ENCODE data around the gene SELENON.

DNA sequence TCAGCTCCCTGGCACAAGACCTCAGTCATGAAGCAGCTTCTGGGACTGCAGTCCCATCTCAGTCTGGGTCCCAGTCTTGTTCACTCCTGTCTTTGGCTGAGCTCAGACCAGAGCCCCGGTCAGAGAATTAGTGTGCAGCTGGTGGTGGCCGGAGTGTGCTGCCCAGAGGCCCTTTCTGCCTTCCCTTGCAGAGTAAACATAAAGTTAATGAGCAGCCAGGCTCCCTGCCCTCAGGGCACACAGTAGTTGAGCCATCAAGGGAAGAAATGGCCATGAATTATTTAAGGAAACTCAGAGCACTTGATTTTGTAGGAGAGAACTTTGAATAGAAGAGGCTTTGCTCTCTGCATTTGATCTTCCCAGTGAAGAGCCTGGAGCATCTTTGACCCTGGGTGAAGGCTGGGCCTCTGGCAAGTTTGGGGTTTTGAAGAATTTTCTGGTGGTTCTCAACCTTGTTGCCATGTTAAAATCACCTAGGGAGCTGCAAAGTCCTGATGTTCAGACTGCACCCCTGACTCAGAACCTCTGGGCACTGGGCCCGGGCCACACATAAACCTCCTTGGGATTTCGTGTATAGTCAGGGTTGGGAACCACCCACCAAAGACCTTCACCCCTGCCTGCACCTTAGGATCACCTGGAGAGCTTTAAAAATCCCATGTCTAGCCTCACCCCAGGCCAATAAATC lies 26.4 kb upstream of the SELENON start:
- TF ChIP-seq, protein P1, sequence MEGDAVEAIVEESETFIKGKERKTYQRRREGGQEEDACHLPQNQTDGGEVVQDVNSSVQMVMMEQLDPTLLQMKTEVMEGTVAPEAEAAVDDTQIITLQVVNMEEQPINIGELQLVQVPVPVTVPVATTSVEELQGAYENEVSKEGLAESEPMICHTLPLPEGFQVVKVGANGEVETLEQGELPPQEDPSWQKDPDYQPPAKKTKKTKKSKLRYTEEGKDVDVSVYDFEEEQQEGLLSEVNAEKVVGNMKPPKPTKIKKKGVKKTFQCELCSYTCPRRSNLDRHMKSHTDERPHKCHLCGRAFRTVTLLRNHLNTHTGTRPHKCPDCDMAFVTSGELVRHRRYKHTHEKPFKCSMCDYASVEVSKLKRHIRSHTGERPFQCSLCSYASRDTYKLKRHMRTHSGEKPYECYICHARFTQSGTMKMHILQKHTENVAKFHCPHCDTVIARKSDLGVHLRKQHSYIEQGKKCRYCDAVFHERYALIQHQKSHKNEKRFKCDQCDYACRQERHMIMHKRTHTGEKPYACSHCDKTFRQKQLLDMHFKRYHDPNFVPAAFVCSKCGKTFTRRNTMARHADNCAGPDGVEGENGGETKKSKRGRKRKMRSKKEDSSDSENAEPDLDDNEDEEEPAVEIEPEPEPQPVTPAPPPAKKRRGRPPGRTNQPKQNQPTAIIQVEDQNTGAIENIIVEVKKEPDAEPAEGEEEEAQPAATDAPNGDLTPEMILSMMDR (tag by site-specific recombination; IDR thresholded peaks at IDR 0.05): no peak
- TF ChIP-seq, protein P2, sequence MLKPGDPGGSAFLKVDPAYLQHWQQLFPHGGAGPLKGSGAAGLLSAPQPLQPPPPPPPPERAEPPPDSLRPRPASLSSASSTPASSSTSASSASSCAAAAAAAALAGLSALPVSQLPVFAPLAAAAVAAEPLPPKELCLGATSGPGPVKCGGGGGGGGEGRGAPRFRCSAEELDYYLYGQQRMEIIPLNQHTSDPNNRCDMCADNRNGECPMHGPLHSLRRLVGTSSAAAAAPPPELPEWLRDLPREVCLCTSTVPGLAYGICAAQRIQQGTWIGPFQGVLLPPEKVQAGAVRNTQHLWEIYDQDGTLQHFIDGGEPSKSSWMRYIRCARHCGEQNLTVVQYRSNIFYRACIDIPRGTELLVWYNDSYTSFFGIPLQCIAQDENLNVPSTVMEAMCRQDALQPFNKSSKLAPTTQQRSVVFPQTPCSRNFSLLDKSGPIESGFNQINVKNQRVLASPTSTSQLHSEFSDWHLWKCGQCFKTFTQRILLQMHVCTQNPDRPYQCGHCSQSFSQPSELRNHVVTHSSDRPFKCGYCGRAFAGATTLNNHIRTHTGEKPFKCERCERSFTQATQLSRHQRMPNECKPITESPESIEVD (tag by site-specific recombination; IDR thresholded peaks at IDR 0.05): no peak
- no peak for TF ChIP-seq ZNF555 (tag by site-specific recombination; conservative IDR thresholded peaks at IDR 0.05)
- TF ChIP-seq ZNF585B (tag by site-specific recombination; IDR thresholded peaks at IDR 0.05): no peak
- no peak for TF ChIP-seq ZNF214 (tag by site-specific recombination; IDR thresholded peaks at IDR 0.05; ENCODE audit: borderline replicate concordance)
- TF ChIP-seq, protein P3, sequence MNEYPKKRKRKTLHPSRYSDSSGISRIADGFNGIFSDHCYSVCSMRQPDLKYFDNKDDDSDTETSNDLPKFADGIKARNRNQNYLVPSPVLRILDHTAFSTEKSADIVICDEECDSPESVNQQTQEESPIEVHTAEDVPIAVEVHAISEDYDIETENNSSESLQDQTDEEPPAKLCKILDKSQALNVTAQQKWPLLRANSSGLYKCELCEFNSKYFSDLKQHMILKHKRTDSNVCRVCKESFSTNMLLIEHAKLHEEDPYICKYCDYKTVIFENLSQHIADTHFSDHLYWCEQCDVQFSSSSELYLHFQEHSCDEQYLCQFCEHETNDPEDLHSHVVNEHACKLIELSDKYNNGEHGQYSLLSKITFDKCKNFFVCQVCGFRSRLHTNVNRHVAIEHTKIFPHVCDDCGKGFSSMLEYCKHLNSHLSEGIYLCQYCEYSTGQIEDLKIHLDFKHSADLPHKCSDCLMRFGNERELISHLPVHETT (tag by site-specific recombination; IDR thresholded peaks at IDR 0.05): no peak
- TF ChIP-seq RBAK (tag by site-specific recombination; IDR thresholded peaks at IDR 0.05): no peak
- no peak for TF ChIP-seq ZNF366 (tag by site-specific recombination; conservative IDR thresholded peaks at IDR 0.05)
- TF ChIP-seq, protein P4, sequence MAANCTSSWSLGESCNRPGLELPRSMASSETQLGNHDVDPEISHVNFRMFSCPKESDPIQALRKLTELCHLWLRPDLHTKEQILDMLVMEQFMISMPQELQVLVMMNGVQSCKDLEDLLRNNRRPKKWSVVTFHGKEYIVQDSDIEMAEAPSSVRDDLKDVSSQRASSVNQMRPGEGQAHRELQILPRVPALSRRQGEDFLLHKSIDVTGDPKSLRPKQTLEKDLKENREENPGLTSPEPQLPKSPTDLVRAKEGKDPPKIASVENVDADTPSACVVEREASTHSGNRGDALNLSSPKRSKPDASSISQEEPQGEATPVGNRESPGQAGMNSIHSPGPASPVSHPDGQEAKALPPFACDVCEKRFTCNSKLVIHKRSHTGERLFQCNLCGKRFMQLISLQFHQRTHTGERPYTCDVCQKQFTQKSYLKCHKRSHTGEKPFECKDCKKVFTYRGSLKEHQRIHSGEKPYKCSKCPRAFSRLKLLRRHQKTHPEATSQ (tag by site-specific recombination; IDR thresholded peaks at IDR 0.05): no peak
- TF ChIP-seq, protein P5, sequence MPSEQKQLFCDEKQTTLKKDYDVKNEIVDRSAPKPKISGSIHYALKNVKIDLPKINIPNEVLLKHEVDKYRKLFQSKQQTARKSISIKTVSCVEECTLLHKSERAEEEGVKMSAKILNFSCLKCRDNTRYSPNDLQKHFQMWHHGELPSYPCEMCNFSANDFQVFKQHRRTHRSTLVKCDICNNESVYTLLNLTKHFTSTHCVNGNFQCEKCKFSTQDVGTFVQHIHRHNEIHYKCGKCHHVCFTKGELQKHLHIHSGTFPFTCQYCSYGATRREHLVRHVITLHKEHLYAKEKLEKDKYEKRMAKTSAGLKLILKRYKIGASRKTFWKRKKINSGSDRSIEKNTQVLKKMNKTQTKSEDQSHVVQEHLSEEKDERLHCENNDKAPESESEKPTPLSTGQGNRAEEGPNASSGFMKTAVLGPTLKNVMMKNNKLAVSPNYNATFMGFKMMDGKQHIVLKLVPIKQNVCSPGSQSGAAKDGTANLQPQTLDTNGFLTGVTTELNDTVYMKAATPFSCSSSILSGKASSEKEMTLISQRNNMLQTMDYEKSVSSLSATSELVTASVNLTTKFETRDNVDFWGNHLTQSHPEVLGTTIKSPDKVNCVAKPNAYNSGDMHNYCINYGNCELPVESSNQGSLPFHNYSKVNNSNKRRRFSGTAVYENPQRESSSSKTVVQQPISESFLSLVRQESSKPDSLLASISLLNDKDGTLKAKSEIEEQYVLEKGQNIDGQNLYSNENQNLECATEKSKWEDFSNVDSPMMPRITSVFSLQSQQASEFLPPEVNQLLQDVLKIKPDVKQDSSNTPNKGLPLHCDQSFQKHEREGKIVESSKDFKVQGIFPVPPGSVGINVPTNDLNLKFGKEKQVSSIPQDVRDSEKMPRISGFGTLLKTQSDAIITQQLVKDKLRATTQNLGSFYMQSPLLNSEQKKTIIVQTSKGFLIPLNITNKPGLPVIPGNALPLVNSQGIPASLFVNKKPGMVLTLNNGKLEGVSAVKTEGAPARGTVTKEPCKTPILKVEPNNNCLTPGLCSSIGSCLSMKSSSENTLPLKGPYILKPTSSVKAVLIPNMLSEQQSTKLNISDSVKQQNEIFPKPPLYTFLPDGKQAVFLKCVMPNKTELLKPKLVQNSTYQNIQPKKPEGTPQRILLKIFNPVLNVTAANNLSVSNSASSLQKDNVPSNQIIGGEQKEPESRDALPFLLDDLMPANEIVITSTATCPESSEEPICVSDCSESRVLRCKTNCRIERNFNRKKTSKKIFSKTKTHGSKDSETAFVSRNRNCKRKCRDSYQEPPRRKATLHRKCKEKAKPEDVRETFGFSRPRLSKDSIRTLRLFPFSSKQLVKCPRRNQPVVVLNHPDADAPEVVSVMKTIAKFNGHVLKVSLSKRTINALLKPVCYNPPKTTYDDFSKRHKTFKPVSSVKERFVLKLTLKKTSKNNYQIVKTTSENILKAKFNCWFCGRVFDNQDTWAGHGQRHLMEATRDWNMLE (tag by site-specific recombination; conservative IDR thresholded peaks at IDR 0.05; ENCODE audit: low read depth): no peak

Data from HEK293 (cell line).